Mucosa of rectum (tissue), 2 donors: Measurements from ENCODE around the gene SLC46A1.

Experiments used
- H3K27ac ChIP-seq, 2 donors: one replicate each; pipeline ENCODE4 v1.7.0; 2013; ENCODE audit warnings: inconsistent platforms in 2 of 2, low read depth in 2 of 2, low read length in 2 of 2
- H3K27me3 ChIP-seq, 2 donors: one replicate each; pipeline ENCODE4 v1.7.0; 2013; ENCODE audit warnings: low read length in 2 of 2; ENCODE audit not compliant: control insufficient read depth in 2 of 2, insufficient read depth in 2 of 2
- H3K36me3 ChIP-seq, 2 donors: one replicate each; pipeline ENCODE4 v1.7.0; 2013; ENCODE audit warnings: low read length in 2 of 2; ENCODE audit not compliant: control insufficient read depth in 2 of 2, insufficient read depth in 2 of 2
- H3K4me1 ChIP-seq, 2 donors: one replicate each; pipeline ENCODE4 v1.7.0; 2013; ENCODE audit warnings: low read length in 2 of 2, mild to moderate bottlenecking in 1 of 2; ENCODE audit not compliant: control insufficient read depth in 2 of 2, insufficient read depth in 2 of 2
- H3K4me3 ChIP-seq, 2 donors: one replicate each; pipeline ENCODE4 v1.7.0; 2013; ENCODE audit warnings: low read length in 2 of 2
- H3K9ac ChIP-seq, 2 donors: one replicate each; pipeline ENCODE4 v1.7.0; 2013; ENCODE audit warnings: low read length in 2 of 2, low read depth in 1 of 2, mild to moderate bottlenecking in 1 of 2
- H3K9me3 ChIP-seq, 2 donors: one replicate each; pipeline ENCODE4 v1.7.0; 2013; ENCODE audit warnings: low read length in 2 of 2; ENCODE audit not compliant: control insufficient read depth in 2 of 2
- donor health status: healthy.
- donor health status: Normal muscosa, but diverticular disease.

SLC46A1 gene

GRCh38 chr17:28370744-28371103 is 35.3 kb downstream of the SLC46A1 start:
- H3K36me3 ChIP-seq: no peaks in the 10 kb centered on the region
- peaks cover 7 to 9% of the 10 kb centered on the region in 2 donors for H3K27me3 ChIP-seq
- peaks cover 7 to 9% of the 10 kb centered on the region in 2 donors for H3K4me1 ChIP-seq
- no peak overlapping the region for H3K9ac ChIP-seq
- H3K9me3 ChIP-seq: no peaks in the 10 kb centered on the region
- H3K4me3 ChIP-seq: peak overlapping the region in 1 of 2 donors; percentile 51
- H3K27ac ChIP-seq: peak overlapping the region; percentile 4 to 56

- Histone ChIP-seq H3K27ac (peak within 1 kb of the TSS; percentile 4 to 56), H3K36me3 (no peaks in the 10 kb centered on the region), H3K4me3 (peak within 1 kb of the TSS in 1 of 2 donors; percentile 51), H3K9ac (no peak within 1 kb of the TSS), H3K9me3 (no peaks in the 10 kb centered on the region), H3K27me3 (peaks cover 7 to 9% of the 10 kb centered on the region in 2 donors), H3K4me1 (peaks cover 7 to 9% of the 10 kb centered on the region in 2 donors)
Observed at GRCh38 chr17:28370035-28370743, 35.8 kb downstream of the SLC46A1 start, which contains the start of gene VTN. VTN (minus strand) TSS chr17:28370307; CDS start chr17:28370203, 104 bp downstream.

GRCh38 chr17:28369684-28370034 is 36.4 kb downstream of the SLC46A1 start:
- Histone ChIP-seq H3K9ac (no peak overlapping the region), H3K27me3 (peaks cover 7 to 9% of the 10 kb centered on the region in 2 donors), H3K27ac (no peak overlapping the region), H3K4me3 (no peak overlapping the region), H3K9me3 (no peaks in the 10 kb centered on the region), H3K36me3 (peaks cover under 1 to 3% of the 10 kb centered on the region in 2 donors), H3K4me1 (peaks cover 7 to 9% of the 10 kb centered on the region in 2 donors)

GRCh38 chr17:28368915-28369683 is 36.9 kb downstream of the SLC46A1 start:
- H3K36me3 ChIP-seq: peaks cover 4 to 5% of the 10 kb centered on the region in 2 donors
- peaks cover 7 to 9% of the 10 kb centered on the region in 2 donors for H3K27me3 ChIP-seq
- no peak overlapping the region for H3K27ac ChIP-seq
- H3K9me3 ChIP-seq: no peaks in the 10 kb centered on the region
- H3K9ac ChIP-seq: no peak overlapping the region
- no peak overlapping the region for H3K4me3 ChIP-seq
- H3K4me1 ChIP-seq: peaks cover 7 to 9% of the 10 kb centered on the region in 2 donors

GRCh38 chr17:28368306-28368831 is 37.6 kb downstream of the SLC46A1 start:
- Histone ChIP-seq H3K27ac (no peak overlapping the region), H3K36me3 (peaks cover 10 to 11% of the 10 kb centered on the region in 2 donors), H3K27me3 (peaks cover 7 to 9% of the 10 kb centered on the region in 2 donors), H3K9me3 (no peaks in the 10 kb centered on the region), H3K4me3 (no peak overlapping the region), H3K9ac (no peak overlapping the region), H3K4me1 (peaks cover 7 to 9% of the 10 kb centered on the region in 2 donors)

DNA sequence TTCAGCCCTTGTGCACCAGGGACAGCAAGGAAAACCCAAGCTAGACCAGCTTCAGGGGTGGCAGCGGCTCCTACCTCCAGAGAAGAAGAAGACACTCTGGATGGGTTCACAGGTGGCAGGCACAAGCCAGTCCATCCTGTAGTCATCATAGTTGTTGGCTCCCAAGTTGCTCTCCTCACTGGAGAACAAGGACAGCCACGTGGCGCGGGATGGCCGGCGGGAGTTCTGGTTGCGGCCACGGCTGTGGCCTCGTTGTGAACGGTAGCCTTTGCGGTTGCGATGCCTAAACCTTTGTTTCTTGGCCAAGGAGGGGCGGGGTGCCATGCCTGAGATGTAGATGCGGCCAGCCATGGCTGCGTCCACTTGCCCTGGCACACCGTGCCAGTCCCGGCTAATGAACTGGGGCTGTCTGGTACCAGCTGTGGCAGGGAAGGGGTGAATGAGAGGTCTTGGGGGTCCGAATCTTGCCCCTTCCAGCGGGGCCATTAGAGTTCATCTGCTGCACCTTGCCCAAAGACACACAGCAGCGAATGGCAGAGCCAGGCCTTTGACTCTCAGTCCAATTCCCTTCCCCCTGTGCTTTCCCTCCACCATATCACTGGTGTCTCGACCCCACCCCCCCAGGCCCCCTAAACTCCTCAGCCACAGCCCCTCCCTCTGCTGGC is 38.2 kb downstream of the SLC46A1 start:
- H3K36me3 ChIP-seq: peaks cover 14 to 17% of the 10 kb centered on the region in 2 donors
- peaks cover 4 to 6% of the 10 kb centered on the region in 2 donors for H3K4me1 ChIP-seq
- H3K27ac ChIP-seq: no peak overlapping the region
- no peak overlapping the region for H3K4me3 ChIP-seq
- no peaks in the 10 kb centered on the region for H3K9me3 ChIP-seq
- H3K9ac ChIP-seq: no peak overlapping the region
- H3K27me3 ChIP-seq: peaks cover 4 to 5% of the 10 kb centered on the region in 2 donors

GRCh38 chr17:28366605-28367004 is 39.4 kb downstream of the SLC46A1 start:
- Histone ChIP-seq H3K4me1 (no peaks in the 10 kb centered on the region), H3K4me3 (no peak overlapping the region), H3K36me3 (peaks cover 18 to 26% of the 10 kb centered on the region in 2 donors), H3K27me3 (peaks cover 0 to 2% of the 10 kb centered on the region in 2 donors), H3K27ac (no peak overlapping the region), H3K9ac (no peak overlapping the region), H3K9me3 (no peaks in the 10 kb centered on the region)

DNA sequence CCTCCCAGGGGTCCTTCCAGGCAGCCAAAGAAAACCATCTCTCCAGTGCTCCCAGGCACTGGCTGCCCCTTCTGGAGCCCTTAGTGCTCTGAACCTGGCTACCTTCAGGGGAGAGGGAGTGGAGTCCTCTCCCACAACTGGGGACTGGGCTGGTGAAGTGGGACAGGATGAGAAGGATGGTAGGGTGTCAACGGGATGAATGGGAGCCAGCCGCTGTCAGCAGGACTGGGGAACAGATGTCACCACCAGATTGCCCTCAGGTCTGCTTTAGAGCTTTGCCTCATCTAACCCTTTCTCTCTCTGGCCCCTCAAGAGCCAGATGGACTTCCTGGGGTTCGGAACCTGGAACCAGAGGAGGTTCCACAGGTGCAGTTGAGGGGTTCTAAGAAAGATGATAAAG is 40.5 kb downstream of the SLC46A1 start:
- no peaks in the 10 kb centered on the region for H3K9me3 ChIP-seq
- no peaks in the 10 kb centered on the region for H3K27me3 ChIP-seq
- H3K27ac ChIP-seq: no peak overlapping the region
- no peaks in the 10 kb centered on the region for H3K4me1 ChIP-seq
- H3K36me3 ChIP-seq: peaks cover 29 to 38% of the 10 kb centered on the region in 2 donors
- no peak overlapping the region for H3K9ac ChIP-seq
- no peak overlapping the region for H3K4me3 ChIP-seq

DNA sequence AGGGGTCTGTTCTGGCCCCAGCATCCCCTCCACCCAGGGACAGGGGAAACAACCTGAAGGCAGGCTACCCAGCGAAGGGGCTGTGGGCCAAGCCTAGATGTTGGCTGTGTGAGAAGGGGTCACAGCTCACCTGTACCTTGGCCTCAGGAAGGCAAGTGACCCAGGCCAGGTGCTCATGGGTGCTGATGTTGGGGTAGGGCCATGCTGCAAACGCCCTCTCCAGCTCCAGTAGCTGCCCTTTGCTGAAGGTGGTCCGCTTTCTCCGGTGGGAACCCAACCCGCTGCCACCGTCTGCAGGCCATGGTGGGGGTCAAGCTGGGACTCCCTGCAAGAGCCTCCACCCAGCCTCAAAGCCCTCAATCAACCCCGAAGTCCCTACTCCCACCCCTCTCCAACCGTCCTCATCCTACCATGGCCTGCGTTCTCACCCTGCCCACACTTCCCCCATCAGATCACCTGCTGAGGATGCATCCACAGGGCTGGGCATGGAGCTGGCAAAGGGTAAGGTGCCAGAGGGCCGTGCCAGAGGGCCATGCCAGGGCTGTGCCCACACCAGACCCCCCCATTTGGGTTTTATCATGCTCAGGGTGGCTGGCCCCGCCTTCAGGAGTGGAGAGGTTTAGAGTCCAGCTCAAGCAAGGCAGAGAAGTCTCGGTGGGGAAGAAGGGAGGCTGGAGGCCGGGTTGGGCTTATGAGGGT is 41.2 kb downstream of the SLC46A1 start, which contains the start of gene SEBOX:
TSS of gene SEBOX (minus strand) at position 535 of the 699 bp plus-strand sequence. CDS start at position 487, 48 bp downstream.
- Histone ChIP-seq H3K4me1 (no peaks in the 10 kb centered on the region), H3K9me3 (no peaks in the 10 kb centered on the region), H3K4me3 (no peak within 1 kb of the TSS), H3K27ac (no peak within 1 kb of the TSS), H3K27me3 (no peaks in the 10 kb centered on the region), H3K9ac (no peak within 1 kb of the TSS), H3K36me3 (peaks cover 32 to 44% of the 10 kb centered on the region in 2 donors)
